H1 (cell line): Measurements from ENCODE around the gene BLOC1S4.

Experiments
- BACH1 ChIP-seq: IDR thresholded peaks from 2 replicates; pipeline ENCODE4 v1.6.1; 2012; ENCODE audit warnings: low read length, improper control_type of control experiment
- CBX8 ChIP-seq: fragments of 300-800, 300-1000 bp; sonication (generic); IDR thresholded peaks from 2 replicates; pipeline ENCODE4 v1.7.1; 2016; ENCODE audit warnings: low read depth, low read length, borderline replicate concordance
- CEBPB ChIP-seq: IDR thresholded peaks from 2 replicates; pipeline ENCODE4 v1.6.1; 2012; ENCODE audit warnings: low read depth, low read length
- CREB1 ChIP-seq: IDR thresholded peaks from 2 replicates; pipeline ENCODE4 v1.6.1; 2012; ENCODE audit warnings: inconsistent platforms
- CTCF ChIP-seq, 3 experiments: IDR thresholded peaks; 1 replicate in 2 of 3; 2 replicates in 1 of 3; pipeline versions ENCODE4 v1.5.1 to v1.6.1; 2011; ENCODE audit warnings: low read length in 3 of 3, mild to moderate bottlenecking in 3 of 3, inconsistent platforms in 2 of 3, low read depth in 1 of 3, moderate library complexity in 1 of 3; ENCODE audit not compliant: insufficient read depth in 1 of 3; ENCODE audit errors: control extremely low read depth in 1 of 3
- EZH2 ChIP-seq: fragments of 200-600 bp; sonication (generic); IDR thresholded peaks from 2 replicates; pipeline ENCODE4 v1.7.1; 2012; ENCODE audit warnings: low read depth, mild to moderate bottlenecking, moderate library complexity, low read length, inconsistent platforms; ENCODE audit not compliant: severe bottlenecking
- KDM1A ChIP-seq: fragments of 200-600, 300-600 bp; sonication (generic); IDR thresholded peaks from 2 replicates; pipeline ENCODE4 v1.7.1; 2016; ENCODE audit warnings: mild to moderate bottlenecking, low read length, borderline replicate concordance
- PHF8 ChIP-seq: fragments of 200-600 bp; sonication (generic); conservative IDR thresholded peaks from 2 replicates; pipeline ENCODE4 v1.7.1; 2012; ENCODE audit warnings: low read depth, mild to moderate bottlenecking, inconsistent platforms, low read length, moderate library complexity
- POLR2A ChIP-seq, 2 experiments: IDR thresholded peaks; 1 replicate in 1 of 2; 2 replicates in 1 of 2; pipeline ENCODE4 v1.6.1; 2011; ENCODE audit warnings: low read depth in 2 of 2, low read length in 2 of 2, mild to moderate bottlenecking in 2 of 2; ENCODE audit errors: control extremely low read depth in 1 of 2
- POLR2AphosphoS5 ChIP-seq: IDR thresholded peaks from 2 replicates; pipeline ENCODE4 v1.6.1; 2011; ENCODE audit warnings: low read depth, low read length
- TAF1 ChIP-seq: IDR thresholded peaks from 2 replicates; pipeline ENCODE4 v1.6.1; 2011; ENCODE audit warnings: mild to moderate bottlenecking, low read depth, low read length

GRCh38 chr4:6695660-6696610, 20.0 kb upstream of the BLOC1S4 start:
- TF ChIP-seq CBX8 (no peak), KDM1A (no peak), POLR2AphosphoS5 (no peak), CREB1 (no peak), POLR2A (IDR thresholded peaks at IDR 0.05; ENCODE audit: control extremely low read depth in 1 of 2, low read depth in 2 of 2, low read length in 2 of 2) (no peak), CTCF (IDR thresholded peaks at IDR 0.05; ENCODE audit: control extremely low read depth in 1 of 3, insufficient read depth in 1 of 3, low read depth in 1 of 3, low read length in 3 of 3) (no peak), PHF8 (no peak), CEBPB (peak; percentile 37; the same call in 1 of the 2 replicates), BACH1 (no peak), EZH2 (no peak), TAF1 (no peak)
